Type B pancreatic cell (in vitro differentiated cells): ENCODE measurements around the gene YWHAG. TPM values are rescaled to one million over a fixed set of nuclear protein-coding genes. Genes with fewer than 3 reads are reported as not detected.
"Not testable (repeated sequence)": the region's sequence is repeated elsewhere in the genome, so short reads cannot be mapped to it uniquely, and the experiment has no call there.

Source experiments
- DNase-seq: peaks from one replicate; pipeline ENCODE4 v3.0.0; 2021; ENCODE audit warnings: mixed read lengths; ENCODE audit not compliant: unreplicated experiment; ENCODE audit errors: extremely low spot score
- H3K27ac Mint-ChIP-seq: 2 replicates; pipeline ENCODE4 v1.8.0; 2021; ENCODE audit warnings: mild to moderate bottlenecking, mixed read lengths
- H3K27me3 Mint-ChIP-seq: 2 replicates; pipeline ENCODE4 v1.8.0; 2021; ENCODE audit warnings: mixed read lengths
- H3K36me3 Mint-ChIP-seq: 2 replicates; pipeline ENCODE4 v1.8.0; 2021; ENCODE audit warnings: mixed read lengths
- H3K4me1 Mint-ChIP-seq: one replicate; pipeline ENCODE4 v1.8.0; 2021; ENCODE audit warnings: mixed read lengths; ENCODE audit not compliant: unreplicated experiment
- H3K4me3 Mint-ChIP-seq: 2 replicates; pipeline ENCODE4 v1.8.0; 2021; ENCODE audit warnings: mild to moderate bottlenecking, mixed read lengths
- H3K9me3 Mint-ChIP-seq: 2 replicates; pipeline ENCODE4 v1.8.0; 2021; ENCODE audit warnings: mixed read lengths
- total RNA-seq: library from RNA; stranded (reverse); gene quantifications from 2 replicates; pipeline ENCODE4 v1.2.1, GENCODE V29; 2021; ENCODE audit warnings: low replicate concordance
- TF ChIP-seq, protein P1 (sequence below): fragments of 200-600 bp; sonication (generic); conservative IDR thresholded peaks from 2 replicates; pipeline ENCODE4 v1.5.0; 2021; ENCODE audit warnings: antibody characterized with exemption, mild to moderate bottlenecking

YWHAG gene
- total RNA-seq, 1 donor from 2014 or later, result 140 TPM

- no peaks in the 10 kb centered on the region for H3K27me3 Mint-ChIP-seq
- H3K9me3 Mint-ChIP-seq, result no peaks in the 10 kb centered on the region
- H3K36me3 Mint-ChIP-seq, result no peaks in the 10 kb centered on the region
- peak; percentile 91 for DNase-seq
- H3K27ac Mint-ChIP-seq, result peak overlapping the region; percentile 92
- TF ChIP-seq, protein P1, sequence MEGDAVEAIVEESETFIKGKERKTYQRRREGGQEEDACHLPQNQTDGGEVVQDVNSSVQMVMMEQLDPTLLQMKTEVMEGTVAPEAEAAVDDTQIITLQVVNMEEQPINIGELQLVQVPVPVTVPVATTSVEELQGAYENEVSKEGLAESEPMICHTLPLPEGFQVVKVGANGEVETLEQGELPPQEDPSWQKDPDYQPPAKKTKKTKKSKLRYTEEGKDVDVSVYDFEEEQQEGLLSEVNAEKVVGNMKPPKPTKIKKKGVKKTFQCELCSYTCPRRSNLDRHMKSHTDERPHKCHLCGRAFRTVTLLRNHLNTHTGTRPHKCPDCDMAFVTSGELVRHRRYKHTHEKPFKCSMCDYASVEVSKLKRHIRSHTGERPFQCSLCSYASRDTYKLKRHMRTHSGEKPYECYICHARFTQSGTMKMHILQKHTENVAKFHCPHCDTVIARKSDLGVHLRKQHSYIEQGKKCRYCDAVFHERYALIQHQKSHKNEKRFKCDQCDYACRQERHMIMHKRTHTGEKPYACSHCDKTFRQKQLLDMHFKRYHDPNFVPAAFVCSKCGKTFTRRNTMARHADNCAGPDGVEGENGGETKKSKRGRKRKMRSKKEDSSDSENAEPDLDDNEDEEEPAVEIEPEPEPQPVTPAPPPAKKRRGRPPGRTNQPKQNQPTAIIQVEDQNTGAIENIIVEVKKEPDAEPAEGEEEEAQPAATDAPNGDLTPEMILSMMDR, result no peak
- H3K4me3 Mint-ChIP-seq, result peak overlapping the region; percentile 91
- H3K4me1 Mint-ChIP-seq, result peaks cover 5% of the 10 kb centered on the region
Measured at GRCh38 chr7:76393116-76394031, 34.6 kb upstream of the YWHAG start.

DNA sequence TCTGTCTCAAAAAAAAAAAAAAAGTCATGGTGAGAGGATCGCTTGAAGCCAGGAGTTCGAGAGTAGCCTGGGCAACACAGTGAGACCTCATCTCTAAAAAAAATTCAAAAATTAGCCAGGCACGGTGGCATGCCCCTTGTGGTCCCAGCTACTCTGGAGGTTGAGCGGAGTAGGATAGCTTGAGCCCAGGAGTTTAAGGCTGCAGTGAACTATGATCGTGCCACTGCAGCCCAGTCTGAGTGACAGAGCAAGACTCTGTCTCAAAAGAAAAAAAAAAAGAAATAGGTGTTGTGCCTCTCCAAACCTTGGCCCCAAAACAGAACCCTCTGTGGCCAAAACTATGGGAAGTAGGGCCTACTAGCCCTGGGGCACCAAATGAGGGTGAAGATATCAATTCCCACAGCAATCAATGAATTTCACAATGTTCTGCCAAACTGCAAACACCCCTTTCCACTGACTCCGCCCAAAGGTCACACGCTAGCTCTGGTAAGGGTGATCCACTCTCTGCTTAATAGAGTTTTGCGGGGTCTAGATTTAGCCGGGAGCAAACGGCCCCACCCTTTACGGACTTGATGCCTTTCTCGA lies 33.8 kb upstream of the YWHAG start:
- H3K27ac Mint-ChIP-seq, result peak overlapping the region; percentile 92
- TF ChIP-seq, protein P1, result no peak
- no peaks in the 10 kb centered on the region for H3K27me3 Mint-ChIP-seq
- H3K4me3 Mint-ChIP-seq, result peak overlapping the region; percentile 91
- no peaks in the 10 kb centered on the region for H3K36me3 Mint-ChIP-seq
- H3K9me3 Mint-ChIP-seq, result no peaks in the 10 kb centered on the region
- no peak for DNase-seq
- H3K4me1 Mint-ChIP-seq, result peaks cover 5% of the 10 kb centered on the region

GRCh38 chr7:76390092-76390491 lies 31.3 kb upstream of the YWHAG start:
- no peaks in the 10 kb centered on the region for H3K27me3 Mint-ChIP-seq
- TF ChIP-seq, protein P1, result no peak
- no peak overlapping the region for H3K4me3 Mint-ChIP-seq
- peaks cover 5% of the 10 kb centered on the region for H3K4me1 Mint-ChIP-seq
- H3K36me3 Mint-ChIP-seq, result no peaks in the 10 kb centered on the region
- DNase-seq, result no peak
- H3K27ac Mint-ChIP-seq, result no peak overlapping the region
- H3K9me3 Mint-ChIP-seq, result no peaks in the 10 kb centered on the region

- H3K36me3 Mint-ChIP-seq, H3K4me3 Mint-ChIP-seq, H3K27me3 Mint-ChIP-seq, H3K4me1 Mint-ChIP-seq, H3K27ac Mint-ChIP-seq, H3K9me3 Mint-ChIP-seq, DNase-seq: not testable (repeated sequence)
Measured at GRCh38 chr7:76387789-76388188, 29.0 kb upstream of the YWHAG start.

DNA sequence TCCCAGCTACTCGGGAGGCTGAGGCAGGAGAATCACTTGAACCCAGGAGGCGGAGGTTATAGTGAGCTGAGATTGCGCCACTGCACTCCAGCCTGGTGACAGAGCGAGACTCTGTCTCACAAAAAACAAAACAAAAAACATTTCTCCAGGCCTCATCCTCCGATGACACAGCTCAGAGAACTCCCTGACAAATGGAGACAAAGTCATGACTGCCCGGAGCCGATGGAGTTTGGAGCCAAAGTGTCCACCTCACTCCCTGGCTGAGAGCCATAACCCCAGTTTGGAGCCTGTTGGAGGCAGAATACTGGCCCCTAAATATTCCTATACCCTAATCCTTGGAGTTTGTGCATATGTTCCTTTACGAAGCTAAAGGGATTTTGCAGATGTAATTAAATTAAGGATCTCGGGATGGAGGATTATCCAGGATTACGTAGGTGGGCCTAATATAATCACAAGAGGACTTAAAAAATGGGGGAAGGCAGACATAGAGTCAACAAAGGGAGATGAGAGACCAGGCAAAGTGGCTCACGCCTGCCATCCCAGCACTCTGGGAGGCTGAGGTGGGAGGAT lies 28.0 kb upstream of the YWHAG start:
- Mint-ChIP-seq H3K9me3 (no peaks in the 10 kb centered on the region), H3K4me1 (no peaks in the 10 kb centered on the region), H3K27ac (no peak overlapping the region), H3K27me3 (no peaks in the 10 kb centered on the region), H3K36me3 (no peaks in the 10 kb centered on the region), H3K4me3 (no peak overlapping the region)
- TF ChIP-seq, protein P1, result no peak
- no peak for DNase-seq
